PC-3 (cell line): ENCODE results near the gene TRAPPC3L.

Source experiments
- CTCF ChIP-seq: fragments of 300-600 bp; sonication (generic); conservative IDR thresholded peaks from 2 replicates; pipeline ENCODE4 v1.5.1; 2017; ENCODE audit warnings: antibody characterized with exemption, low read depth, mild to moderate bottlenecking, low read length
- EZH2phosphoT487 ChIP-seq: fragments of 300-600 bp; sonication (generic); IDR thresholded peaks from 2 replicates; pipeline ENCODE4 v1.6.1; 2018; ENCODE audit warnings: mild to moderate bottlenecking, antibody characterized with exemption, low read length, borderline replicate concordance

- TF ChIP-seq CTCF, result no peak
- no peak for TF ChIP-seq EZH2phosphoT487
Observed at GRCh38 chr6:116553451-116553850, 8.0 kb upstream of the TRAPPC3L start, which contains the start of gene CALHM4.
